Suppressor macrophage treated with lipopolysaccharide for 4 hours (primary cell): ENCODE measurements around the gene AMT.
"Not testable (repeated sequence)": the region's sequence is repeated elsewhere in the genome, so short reads cannot be mapped to it uniquely, and the experiment has no call there.

ENCODE experiments used
- DNase-seq: peaks from one replicate; pipeline ENCODE4 v3.0.0-alpha.2; 2020

Gene AMT

DNA sequence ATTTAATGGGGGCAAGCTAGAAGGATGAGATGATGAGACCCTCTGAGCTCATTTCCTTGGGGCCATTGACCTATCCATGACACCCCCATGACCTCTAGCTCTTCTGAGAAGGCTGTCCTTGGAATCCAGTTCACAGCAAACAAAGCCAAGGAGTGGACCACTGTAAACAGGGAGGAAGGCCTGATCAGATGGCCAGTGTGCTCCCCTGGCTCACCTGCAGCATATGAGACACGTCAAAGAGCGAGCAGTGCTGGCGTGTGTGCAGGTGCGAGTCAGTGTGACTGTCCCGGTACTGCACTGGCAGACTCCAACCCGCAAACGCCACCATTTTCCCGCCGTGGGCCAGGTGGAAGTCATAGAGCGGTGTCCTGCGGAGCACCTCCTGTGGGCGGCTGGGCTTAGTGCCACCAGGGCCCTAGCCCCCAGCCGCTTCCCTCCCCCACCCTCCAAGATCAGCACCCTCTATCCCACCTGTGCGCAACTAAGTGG, 339 bp downstream of the AMT start:
- DNase-seq, result no peak

DNA sequence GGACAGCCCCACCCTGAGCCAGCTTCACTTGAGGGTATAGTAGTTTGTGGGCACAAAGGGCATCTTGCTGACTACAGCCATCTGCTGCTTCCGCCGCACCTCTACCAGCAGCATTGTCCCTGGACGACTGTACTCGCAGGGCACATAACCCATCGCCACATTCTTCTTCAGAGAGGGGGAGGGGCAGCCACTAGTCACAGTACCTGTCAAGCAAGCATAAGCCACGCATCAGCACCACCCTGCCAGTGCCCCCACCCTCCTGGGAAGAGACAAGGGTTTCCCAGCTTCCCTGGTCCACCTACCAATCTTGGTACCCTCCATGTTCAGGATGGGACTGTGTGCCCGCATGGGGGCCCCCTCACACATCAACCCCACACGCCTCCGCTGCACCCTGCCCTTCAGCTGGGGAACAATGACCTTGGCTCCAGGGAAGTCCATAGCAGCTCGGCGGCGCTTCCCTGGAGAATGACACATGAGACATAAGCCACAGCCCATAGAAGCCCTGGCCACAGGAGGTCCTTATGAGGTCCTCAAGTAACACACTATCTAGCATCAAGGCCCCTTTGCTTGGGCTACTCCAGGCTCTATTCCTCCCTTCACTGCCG, 4.7 kb downstream of the AMT start:
- DNase-seq, result no peak

DNA sequence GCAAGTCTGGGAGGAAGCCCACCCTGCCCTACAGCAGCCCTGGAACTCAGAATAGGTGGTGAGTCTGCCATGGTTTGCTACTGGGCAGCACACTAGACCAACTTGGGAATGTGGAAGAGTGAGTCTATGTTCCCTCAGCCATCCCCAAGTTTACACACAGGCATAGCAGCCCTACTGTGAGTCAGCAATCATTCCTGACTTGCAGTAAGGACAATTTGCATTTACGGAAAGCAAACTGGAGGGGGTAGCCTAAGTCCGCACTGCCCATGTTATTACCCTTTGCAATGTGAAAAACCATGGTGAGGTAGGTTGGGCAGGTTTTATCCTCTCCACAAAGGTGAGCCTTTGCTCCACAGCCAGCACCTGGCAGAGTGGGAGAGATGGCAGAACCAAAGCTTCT, 5.4 kb downstream of the AMT start:
- DNase-seq, result no peak

DNA sequence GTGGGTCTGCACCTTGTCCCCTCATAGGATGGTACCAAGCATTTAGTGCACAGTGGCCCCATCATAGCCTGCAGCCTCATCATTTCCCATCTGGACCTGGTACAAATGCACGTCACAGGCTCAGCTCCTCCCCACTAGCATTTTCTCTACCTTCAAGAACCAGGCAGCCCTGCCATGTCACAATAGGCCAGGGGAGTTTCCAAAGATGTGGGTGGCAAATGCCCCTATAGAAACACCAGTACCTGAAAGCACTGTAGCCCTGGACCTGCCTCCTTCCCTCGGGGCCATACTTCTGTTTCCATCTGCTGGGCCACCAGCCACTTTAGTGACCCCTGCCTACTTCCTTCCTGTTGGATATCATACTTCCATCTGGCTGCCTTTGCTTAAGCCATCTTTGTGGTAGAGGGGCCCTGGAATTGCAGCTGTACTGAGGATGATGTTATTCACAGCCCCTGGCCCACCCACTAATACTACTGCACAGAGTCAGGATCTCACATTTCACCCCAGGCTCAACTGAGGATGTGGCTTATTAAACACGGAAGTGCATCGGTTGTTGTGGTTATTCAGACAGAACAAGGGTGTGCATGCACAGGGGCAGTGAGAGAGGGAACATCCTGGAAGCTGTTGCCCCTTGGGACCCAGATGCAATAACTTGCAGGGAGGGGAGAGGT, 6.2 kb downstream of the AMT start:
- DNase-seq, result no peak

DNA sequence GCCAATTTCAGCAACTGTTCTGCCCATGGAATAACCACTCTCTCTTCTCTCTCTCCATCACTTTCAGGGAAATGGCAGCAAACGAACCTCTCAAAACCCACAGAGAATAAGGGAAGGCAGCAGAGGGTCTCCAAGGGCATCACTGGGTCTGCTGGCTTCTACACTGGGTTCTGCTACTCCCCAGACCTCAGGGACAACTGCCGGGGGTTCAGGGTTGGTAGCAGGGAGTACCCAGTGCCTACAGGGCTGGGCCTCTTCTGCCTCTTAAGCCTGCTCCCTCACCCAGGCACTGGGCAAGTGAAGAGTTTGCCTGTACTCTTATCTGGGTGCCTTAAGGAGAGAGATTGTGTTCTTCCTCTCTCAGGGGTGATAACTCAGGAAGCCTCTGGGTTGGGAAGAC, 7.5 kb downstream of the AMT start:
- DNase-seq, result no peak

DNA sequence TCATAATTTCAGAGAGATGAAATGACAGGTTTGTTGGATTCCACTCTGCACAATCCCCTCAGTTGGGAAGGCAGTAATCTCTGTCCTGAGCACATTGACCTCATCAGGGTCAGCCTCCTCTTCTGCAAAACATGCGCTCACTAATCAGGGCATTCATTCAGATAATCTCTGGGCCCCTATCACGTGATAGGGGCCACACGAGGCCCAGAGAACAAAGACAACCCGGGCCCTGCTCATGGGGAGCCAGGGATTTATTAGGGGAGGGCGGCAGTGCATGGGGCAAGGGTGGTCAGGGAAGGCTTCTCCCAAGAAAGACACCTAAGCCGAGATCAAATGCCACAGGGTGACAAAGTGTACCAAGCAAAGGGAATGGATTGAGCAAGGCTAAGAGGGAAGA, 8.9 kb downstream of the AMT start:
- no peak for DNase-seq

DNA sequence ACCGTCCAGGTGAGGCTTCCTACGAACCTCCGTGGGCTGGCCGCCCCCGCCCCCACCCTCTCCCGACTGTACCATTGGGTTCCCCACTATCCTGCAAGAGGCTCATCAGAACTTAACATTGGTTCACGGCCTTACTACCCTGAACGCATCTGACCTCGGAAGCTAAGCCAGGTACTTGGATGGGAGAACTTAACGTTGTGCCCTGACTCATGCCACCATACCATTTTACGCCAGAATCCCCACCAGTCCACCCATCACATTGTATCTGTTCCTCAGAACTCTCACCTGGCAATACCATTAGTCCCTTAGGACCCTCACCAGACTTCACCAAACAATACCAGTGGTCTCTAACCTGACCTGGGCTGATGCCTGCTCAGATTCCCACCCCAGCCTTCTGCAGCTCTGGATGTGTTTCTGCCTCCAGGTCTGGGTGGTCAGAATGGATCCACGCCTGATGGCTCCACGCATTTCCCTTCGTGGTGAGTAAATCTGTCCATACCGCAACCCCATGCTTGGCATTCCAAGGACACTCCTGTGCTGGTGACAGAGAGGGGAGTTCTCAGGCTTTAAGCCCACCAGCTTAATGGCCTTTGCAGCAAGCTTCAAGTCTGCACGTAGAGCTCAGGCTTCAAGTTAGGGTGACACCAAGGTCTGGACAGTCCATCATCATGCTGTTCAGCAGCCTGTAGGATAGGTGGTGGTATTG, 9.5 kb downstream of the AMT start:
- no peak for DNase-seq

DNA sequence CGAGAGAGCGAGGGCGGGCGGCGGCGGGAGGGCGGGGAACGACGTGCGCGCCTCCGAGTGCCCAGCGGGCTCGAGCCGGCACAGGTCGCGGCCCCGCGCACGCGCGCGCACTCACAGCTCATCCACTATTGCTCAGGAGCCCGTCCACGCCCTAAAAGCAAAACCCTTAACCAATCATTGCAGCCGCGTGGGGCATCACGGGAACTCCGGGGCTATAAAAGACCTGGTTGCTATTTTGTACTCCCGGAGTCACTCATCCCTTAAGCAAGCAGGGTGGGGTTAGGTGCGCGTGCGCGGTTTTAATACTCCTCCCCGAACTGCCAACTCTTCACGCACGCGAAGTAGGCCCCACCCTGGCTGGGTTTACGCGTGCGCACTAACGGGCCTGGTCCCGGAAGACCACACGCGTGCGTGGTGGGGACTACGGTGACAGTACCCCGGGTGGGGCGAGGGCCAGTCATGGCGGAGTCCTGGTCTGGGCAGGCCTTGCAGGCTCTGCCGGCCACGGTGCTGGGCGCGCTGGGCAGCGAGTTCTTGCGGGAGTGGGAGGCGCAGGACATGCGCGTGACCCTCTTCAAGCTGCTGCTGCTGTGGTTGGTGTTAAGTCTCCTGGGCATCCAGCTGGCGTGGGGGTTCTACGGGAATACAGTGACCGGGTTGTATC, 10.2 kb downstream of the AMT start, which contains the start of the genes RHOA and TCTA:
Gene RHOA (minus strand): TSS at position 9 of the 664 bp plus-strand sequence. CDS start 36,387 bp downstream, outside the sequence.
Gene TCTA (plus strand): TSS at position 456 of the 664 bp plus-strand sequence. CDS start 4 bp downstream, at position 460.
- peak; percentile 100 for DNase-seq

- peak; percentile 80 for DNase-seq
Observed at GRCh38 chr3:49411535-49411967, 10.7 kb downstream of the AMT start.

DNA sequence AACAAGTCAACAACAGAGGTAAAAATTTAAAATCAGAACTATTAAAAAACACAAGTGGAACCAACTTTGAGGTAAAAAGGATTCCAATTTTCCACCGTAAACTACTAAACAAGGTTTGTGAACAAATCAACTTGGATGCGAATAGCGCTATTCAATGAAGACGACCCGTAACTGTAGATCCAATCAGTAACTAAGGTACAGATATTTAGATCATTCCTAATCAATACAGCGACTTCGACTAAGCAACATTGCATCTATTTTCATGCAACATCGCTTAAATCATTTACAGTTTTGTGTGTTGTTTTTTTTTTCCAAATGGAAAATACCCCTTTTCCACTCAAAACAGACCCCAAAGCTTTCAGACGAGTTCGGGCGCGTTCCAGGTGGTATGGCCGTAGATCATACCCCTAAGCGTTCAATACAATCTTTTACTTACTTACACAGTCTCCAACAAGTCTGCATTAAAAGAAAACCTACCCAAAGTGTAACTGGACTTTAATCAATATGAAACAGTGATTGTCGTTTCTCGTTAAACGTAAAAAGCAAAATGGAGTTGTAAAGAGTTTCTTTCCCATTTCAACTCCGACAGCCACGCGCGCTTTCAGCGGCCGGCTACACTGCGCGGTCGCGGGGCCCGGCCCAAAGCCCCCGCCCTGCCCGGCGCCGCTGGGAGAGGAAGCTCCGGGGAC, 11.3 kb downstream of the AMT start:
- no peak for DNase-seq

DNA sequence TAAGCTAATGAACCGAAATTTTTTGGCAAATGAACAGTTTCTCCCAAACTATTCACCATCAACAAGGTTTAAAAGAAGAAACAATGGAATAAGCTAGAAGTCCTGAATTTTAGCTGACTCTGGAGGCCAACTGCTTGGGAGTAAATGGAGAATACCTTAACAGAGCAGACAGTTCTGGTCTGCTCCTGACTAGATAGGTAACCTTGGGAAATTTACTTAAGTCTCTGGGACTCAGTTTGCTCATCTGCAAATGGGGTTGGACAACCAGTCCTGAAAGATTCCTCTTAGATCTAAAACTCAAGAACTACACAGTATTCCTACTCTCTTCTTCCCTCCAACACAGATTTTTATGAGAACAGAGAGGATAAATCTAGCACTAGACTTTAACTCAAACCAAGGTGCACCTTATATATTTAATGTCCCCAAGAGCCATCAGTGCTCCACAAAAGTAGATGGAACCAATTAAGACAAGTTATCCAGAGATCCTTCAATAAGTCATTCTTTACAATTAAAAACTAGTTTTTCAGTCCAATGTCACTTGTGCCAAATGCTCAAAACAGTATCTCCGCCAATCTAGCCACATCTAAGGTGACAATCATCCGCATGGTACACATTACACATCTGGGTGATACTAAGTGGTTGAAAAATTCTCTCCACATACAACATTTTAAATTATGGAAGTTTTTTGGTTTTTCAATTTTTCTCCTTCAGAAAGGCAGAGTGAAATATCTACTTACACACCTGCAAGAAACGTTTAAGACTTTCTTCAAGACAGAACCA, 12.0 kb downstream of the AMT start:
- DNase-seq, result no peak

- DNase-seq, result no peak
Observed at GRCh38 chr3:49406571-49407565, 15.4 kb downstream of the AMT start.

GRCh38 chr3:49405570-49405969, 16.7 kb downstream of the AMT start:
- not testable (repeated sequence) for DNase-seq

DNA sequence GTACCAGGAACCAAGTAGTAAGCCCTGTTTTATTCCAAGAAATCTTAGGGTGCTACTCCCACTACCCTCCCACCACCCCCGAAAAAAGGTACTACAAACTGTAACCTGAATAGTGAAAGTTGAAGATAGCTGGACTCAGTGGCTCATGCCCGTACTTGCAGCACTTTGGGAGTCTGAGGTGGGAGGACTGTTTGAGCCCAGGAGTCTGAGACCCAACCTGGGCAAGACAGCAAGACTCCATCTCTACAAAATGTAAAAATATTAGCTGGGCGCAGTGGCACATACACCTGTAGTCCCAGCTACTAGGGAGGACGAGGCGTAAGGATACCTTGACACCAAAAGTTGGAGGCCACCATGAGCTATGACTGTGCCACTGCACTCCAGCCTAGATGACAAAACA, 18.4 kb downstream of the AMT start:
- DNase-seq, result no peak

- no peak for DNase-seq
Observed at GRCh38 chr3:49401766-49402165, 20.5 kb downstream of the AMT start.

DNA sequence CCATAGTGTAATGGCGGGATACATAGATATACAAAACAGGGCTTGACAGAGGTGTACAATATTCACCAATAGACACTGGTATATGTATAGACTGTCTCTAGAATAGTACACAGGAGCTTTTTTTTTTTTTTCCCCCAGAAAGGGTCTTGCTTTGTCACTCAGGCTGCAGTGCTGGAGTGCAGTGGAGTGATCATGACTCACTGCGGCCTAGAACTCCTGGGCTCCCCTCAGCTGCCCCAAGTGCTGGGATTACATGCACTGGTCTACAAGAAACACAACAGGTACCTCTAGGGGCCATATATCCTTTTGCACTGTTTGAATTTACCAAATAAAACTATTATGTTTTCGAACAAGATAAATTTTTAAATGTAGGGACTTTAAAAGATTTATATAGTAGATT, 22.8 kb downstream of the AMT start:
- no peak for DNase-seq

GRCh38 chr3:49397470-49397869, 24.8 kb downstream of the AMT start:
- no peak for DNase-seq

DNA sequence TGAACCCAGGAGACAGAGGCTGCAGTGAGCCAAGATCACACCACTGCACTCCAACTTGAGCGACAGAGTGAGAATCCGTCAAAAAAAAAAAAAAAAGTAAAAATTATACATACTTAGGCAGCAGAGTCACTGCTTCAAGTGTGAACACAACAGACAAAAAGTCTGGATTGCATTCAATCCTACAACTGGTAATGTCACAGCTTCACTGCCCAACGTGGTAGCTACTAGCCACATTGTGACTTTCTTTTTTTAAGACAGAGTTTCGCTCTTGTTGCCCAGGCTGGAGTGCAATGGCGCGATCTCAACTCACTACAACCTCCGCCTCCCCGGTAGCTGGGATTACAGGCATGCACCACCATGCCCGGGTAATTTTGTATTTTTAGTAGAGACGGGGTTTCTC, 31.0 kb downstream of the AMT start:
- DNase-seq, result not testable (repeated sequence)

GRCh38 chr3:49389297-49389696, 33.0 kb downstream of the AMT start:
- DNase-seq, result no peak

DNA sequence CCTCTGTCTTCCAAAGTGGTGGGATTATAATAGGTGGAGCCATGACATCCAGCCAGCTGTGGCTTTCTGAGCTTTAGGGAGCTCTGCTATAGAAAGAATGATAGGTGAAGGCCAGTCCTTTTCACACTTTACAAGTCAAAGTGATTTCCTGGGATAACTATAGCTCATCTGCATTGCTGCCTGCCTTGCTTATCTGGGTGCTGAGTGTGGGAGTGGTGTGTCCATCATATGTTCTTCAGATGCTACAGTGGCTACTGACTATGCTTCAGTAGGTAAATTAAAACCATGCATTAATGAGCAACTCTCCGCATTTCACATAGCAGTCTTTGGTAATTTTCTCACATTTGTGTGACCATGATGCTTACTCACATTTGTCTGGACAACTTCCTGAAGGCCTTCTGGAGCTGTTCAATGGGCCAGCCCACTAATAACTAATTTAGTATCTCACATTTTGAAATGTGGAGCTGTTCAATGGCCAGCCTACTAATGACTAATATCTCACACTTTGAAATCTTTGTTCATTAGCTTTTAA, 33.9 kb downstream of the AMT start:
- peak; percentile 51 for DNase-seq
